ENCODE data around the gene GPC5.

GPC5 gene

DNA sequence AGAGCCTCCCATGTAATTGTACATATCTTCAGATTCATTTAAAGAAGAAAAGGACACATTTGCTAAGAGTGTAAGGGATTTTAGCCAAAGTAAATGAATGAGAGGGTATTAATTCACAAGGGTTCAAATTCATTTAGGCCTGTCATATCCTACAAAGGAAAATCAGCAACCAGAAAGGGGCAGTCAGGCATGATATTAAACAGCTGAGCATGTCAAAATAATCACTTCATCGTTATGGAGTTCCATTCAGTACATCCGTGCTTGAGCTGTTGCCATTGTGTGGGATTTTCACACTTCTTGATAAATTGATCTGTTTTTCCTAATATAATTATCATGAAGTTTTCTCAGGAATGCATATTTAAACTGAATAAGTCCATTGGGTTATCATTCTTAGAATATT, 567.1 kb downstream of the GPC5 start:
- TF ChIP-seq, protein P1, sequence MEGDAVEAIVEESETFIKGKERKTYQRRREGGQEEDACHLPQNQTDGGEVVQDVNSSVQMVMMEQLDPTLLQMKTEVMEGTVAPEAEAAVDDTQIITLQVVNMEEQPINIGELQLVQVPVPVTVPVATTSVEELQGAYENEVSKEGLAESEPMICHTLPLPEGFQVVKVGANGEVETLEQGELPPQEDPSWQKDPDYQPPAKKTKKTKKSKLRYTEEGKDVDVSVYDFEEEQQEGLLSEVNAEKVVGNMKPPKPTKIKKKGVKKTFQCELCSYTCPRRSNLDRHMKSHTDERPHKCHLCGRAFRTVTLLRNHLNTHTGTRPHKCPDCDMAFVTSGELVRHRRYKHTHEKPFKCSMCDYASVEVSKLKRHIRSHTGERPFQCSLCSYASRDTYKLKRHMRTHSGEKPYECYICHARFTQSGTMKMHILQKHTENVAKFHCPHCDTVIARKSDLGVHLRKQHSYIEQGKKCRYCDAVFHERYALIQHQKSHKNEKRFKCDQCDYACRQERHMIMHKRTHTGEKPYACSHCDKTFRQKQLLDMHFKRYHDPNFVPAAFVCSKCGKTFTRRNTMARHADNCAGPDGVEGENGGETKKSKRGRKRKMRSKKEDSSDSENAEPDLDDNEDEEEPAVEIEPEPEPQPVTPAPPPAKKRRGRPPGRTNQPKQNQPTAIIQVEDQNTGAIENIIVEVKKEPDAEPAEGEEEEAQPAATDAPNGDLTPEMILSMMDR (IDR thresholded peaks at IDR 0.05; ENCODE audit: low read depth, low read length): no peak
- DNase-seq (ENCODE audit: extremely low read depth, low read depth): no peak

- DNase-seq (ENCODE audit: extremely low read depth, low read depth): no peak
- TF ChIP-seq, protein P1 (IDR thresholded peaks at IDR 0.05; ENCODE audit: low read depth, low read length): no peak
Observed at GRCh38 chr13:91978571-91978970, 580.1 kb downstream of the GPC5 start.

DNA sequence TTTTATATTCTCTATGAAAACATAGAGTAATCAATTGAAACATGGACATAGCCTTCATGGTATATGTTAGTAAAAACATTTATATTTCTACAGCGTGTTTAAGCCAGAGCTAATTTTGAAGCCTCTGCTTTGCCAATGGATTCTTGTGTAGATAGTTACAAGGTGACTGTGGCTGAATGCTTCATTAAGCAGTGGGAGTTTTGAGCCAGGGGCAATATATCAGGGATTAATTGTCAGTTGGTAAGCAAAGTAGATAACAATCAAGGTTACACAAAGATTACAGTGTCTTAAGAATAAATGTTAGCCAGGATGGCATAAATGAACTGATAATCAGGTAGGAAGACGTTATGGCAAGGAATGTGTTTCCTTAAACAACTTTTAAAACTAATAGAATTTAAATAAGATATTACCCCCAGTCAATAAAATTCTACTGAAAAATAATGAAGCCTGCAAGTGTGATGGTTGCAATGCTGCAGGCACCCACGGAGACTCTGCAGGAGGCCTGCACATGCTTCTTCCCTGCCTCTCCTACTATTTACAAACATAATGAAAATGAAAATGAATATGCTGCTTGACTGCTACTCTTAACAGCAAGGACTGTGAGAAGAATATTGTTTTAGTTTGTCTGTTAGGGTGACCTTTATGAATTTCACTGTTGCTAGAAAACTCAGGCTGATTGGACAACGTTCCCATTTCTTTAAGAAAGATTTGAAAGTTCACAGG, 588.5 kb downstream of the GPC5 start:
- TF ChIP-seq, protein P1 (IDR thresholded peaks at IDR 0.05; ENCODE audit: low read depth, low read length): no peak
- no peak for DNase-seq (ENCODE audit: extremely low read depth, low read depth)

- DNase-seq (ENCODE audit: extremely low read depth, low read depth): no peak
- TF ChIP-seq, protein P1 (IDR thresholded peaks at IDR 0.05; ENCODE audit: low read depth, low read length): no peak
Observed at GRCh38 chr13:91988331-91988730, 589.9 kb downstream of the GPC5 start.

DNA sequence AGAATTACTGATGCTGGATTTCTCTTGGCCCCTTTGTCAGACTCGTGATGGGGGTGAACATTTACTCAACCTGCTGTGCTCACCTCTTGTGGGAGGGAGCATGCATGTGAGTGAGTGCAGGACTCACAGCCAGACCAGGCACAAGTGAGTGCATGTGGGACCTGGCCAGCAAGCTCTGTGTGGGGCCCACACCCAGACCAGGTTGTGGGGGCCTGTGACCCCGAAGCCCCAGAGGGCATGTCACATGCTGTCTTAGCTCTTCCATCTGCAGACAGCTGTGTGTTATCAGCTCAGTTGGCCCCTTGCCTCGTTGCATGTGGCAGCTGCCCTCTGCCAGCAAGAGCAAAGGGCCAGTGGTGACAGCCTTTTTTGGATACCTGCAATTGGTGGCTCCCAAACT, 614.4 kb downstream of the GPC5 start:
- TF ChIP-seq, protein P1 (IDR thresholded peaks at IDR 0.05; ENCODE audit: low read depth, low read length): no peak
- DNase-seq (ENCODE audit: extremely low read depth, low read depth): no peak

DNA sequence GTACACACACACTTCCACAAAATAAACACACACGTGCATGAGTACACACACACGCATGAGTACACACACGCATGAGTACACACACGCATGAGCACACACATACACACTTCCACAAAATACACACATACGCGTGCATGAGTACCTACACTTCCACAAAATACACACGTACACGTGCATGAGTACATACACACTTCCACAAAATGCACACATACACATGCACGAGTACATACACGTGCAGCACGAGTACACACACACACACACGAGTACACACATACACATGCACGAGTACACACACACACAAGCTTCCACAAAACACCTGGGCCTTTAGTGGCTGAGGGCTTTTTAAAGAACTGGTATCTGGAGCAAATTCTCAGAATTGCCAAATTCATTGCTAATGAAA, 619.3 kb downstream of the GPC5 start:
- DNase-seq (ENCODE audit: extremely low read depth, low read depth): no peak
- TF ChIP-seq, protein P1 (IDR thresholded peaks at IDR 0.05; ENCODE audit: low read depth, low read length): no peak

DNA sequence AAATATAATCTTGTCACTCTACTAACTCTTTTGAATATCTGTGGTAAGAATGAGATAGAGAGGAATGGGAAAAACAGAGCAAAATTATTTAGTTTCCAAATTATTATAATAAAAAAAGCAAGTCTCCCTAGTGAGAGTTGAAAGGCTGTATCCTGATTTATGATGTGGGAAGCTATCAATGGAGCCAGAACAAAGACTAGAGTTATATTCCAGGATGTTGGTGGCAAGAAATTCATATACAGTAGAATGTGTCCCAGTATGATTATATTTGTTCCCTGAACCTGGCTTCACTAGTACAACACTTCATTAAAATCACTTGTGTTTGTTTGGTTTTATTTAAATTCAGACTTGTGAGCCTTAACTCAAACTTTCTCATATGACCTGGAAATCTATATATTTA, 630.3 kb downstream of the GPC5 start:
- DNase-seq (ENCODE audit: extremely low read depth, low read depth): no peak
- TF ChIP-seq, protein P1 (IDR thresholded peaks at IDR 0.05; ENCODE audit: low read depth, low read length): no peak

Data from AG09319 (cell line).